SH-SY5Y (cell line): ENCODE measurements around the gene AANAT.

Source experiments
- GATA2 ChIP-seq: IDR thresholded peaks from 2 replicates; pipeline ENCODE4 v1.6.1; 2011; ENCODE audit warnings: mild to moderate bottlenecking, low read depth, low read length
- GATA3 ChIP-seq: IDR thresholded peaks from 2 replicates; pipeline ENCODE4 v1.6.1; 2011; ENCODE audit warnings: low read depth, mild to moderate bottlenecking, low read length, moderate library complexity

AANAT gene

GRCh38 chr17:76469076-76469990 is 1.9 kb downstream of the AANAT start:
- TF ChIP-seq GATA3 = no peak
- TF ChIP-seq GATA2 = no peak

GRCh38 chr17:76469991-76470739 is 2.8 kb downstream of the AANAT start:
- no peak for TF ChIP-seq GATA2
- no peak for TF ChIP-seq GATA3

DNA sequence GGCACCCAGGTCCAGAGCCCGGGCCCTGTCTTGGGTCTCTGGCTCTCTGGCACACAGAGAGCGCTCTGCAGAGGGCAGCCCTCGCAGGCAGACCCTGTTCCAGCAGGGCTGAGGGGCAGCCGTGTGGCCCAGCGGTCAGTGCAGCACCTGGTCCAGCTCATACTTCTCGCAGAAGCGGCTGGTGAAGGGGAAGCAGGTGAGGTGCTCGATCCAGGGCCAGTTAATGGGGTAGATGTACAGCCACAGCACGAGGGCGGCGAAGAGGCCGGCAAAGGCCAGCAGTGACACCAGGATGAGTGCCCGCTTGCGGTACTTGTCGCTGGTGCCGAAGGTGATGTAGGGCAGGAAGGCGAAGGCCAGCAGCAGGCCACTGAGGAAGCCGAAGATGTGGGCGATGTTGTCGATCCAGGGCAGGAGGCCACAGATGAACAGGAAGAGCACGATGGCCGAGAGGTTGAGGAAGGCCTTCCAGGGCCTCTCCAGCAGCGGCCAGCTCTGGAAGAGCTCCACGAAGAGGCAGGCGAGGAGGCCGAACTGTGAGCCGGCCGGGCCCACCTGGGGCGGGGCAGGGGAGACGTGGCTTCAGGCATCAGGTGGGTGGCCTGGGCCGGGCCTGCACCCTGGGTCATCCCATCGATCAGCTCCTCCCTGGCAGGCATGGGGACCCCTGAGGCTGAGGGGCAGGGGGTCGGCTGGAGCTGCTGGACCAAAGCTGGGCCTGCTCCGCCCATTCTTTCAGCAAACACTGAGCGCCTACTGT is 4.3 kb downstream of the AANAT start:
- TF ChIP-seq GATA2 (no peak), GATA3 (no peak)

DNA sequence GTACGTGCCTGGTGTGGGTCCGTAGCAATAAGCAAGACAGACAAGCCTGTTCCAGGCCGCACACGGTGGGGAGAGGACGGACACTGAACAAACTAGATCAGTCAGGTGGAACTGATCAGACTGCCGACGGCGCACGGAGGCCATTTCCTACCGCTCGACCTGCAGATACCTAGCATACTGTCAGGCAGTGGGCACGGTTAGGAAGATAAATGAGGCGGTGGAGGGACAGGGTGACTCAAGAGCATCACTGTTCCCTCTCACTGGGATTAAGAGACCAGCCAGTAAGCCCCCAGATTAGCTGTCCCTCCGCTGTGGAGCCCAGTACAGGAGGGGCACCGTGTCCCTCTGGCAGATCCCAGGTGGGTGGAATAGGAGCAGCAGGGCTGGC is 4.8 kb downstream of the AANAT start:
- TF ChIP-seq GATA3 (no peak), GATA2 (no peak)

DNA sequence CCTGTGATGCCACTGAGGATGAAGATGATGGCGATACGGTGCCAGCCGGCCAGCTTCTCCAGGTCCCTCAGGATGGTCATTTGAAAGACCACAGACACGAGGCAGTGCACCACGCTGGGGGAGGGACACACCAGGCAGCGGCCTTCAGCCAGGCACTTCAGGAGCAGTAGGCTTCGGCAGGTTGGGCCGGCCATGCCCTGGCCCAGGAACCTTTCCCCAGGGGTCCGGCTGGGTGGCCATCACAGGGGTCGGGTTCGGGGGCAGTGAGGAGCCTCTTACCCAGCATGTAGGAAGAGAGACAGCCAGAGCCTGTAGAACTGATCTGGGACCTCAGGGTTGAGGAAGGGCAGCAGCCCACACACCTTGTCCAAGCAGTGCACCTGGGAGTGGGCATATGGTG is 5.3 kb downstream of the AANAT start:
- TF ChIP-seq GATA3 (no peak), GATA2 (no peak)

GRCh38 chr17:76473541-76473985 is 6.2 kb downstream of the AANAT start:
- TF ChIP-seq GATA2 (no peak), GATA3 (no peak)

DNA sequence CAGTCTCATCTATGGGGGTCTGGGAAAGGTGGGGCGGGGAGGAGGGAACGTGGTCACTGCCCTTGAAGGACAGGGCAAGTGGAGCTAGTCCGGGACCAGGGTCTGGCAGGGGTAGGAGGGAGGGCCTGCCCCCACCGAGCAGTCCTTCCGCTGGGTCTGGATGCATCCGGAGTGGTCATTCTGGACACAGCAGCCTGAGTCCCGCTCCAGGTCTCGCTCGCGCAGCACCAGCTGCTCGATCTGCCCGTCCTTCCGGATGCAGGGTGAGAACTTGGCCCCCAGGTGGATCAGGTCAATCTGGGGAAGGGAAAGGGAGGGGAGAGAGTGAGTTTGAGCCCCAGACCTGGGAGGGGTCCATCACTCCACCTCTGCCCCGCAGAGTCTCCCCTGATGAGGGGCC is 6.8 kb downstream of the AANAT start:
- no peak for TF ChIP-seq GATA2

GRCh38 chr17:76474894-76475293 is 7.5 kb downstream of the AANAT start:
- no peak for TF ChIP-seq GATA3
- TF ChIP-seq GATA2 = no peak

DNA sequence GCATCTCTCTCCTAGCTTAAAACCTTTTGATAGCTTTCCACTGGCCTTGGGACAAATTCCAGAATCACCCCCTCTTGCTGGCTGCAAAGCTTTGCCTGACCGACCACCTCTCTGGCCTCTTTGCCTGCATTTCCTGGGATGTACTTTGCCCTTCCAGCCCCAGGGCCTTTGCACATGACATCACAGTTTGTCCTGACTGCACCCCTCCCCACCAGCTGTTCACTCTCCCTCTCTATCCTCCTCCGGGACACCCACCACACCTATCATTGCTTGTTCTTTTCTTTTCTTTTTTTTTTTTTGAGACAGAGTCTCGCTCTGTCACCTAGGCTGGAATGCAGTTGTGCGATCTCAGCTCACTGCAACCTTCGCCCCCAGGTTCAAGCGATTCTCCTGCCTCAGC is 7.9 kb downstream of the AANAT start:
- TF ChIP-seq GATA3 (no peak), GATA2 (no peak)

DNA sequence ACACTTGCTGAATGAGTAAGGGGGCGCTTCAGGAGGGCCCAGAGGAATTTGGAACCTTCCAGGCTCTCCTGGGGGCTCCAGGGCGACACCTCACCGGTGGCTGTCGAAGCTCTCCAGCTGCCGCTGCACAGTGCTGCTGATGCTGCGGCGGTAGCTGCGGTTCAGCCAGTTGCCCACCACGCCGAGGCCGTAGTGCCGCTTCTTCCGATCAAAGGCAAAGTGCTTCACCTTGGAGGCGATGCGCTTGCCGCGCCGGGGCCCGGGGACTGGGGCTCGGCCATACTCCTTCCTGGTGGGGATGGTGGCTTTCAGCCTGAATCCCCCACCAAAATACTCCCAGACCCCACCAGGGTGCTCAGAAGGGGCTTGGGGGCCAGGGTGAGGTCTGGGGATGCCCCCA is 9.3 kb downstream of the AANAT start:
- TF ChIP-seq GATA3 (no peak), GATA2 (no peak)

DNA sequence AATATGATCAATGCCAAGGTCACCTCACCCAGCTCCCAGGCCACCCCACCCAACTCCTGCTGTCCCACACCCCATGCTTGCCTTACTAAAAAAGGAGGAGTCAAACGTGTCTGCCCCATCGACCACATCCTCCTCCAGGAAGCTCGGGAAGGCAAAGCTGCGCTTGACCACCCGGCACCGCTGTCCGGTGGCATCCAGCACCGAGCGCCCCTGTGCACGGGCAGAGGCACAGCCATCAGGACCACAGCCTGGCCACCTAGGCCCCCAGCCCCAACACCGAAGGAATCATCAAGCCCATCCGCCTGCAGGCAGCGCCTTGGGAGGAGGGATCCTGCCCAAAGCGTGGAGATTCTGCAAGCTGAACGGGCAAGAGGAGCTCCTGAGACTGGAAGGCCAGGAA is 10.2 kb downstream of the AANAT start:
- TF ChIP-seq GATA3 (no peak), GATA2 (no peak)

DNA sequence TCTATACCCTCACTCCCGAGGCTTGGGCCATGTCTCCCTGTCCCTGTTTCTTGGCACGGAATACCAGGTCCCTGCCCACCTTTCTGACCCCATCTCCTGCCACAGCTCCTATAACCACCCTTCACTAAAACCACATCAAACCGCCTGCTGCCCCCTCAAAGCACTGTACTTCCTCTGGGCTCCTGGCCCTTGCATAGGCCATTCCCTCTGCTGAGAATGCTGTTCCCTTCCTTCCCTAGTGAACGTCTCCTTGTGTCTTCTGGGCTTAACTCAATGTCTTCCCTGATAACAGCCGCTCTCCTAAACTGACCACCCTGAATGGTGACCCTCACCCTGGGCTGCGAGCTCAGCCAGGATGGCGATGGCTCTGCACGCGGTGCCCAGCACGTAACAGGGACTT is 10.7 kb downstream of the AANAT start:
- no peak for TF ChIP-seq GATA3
- TF ChIP-seq GATA2 = no peak

GRCh38 chr17:76478730-76479514 is 11.5 kb downstream of the AANAT start:
- TF ChIP-seq GATA2 (no peak), GATA3 (no peak)
